Calu3 (cell line): ENCODE data around the gene FBXL12. TPM values are rescaled to one million over a fixed set of nuclear protein-coding genes. Genes with fewer than 3 reads are reported as not detected.

ENCODE experiments used
- BruUV-seq: library from RNA; stranded (reverse); fragments of 400-500 nt; replicated peaks from 2 replicates; lab custom pipeline; 2021; lab: Mats Ljungman, UMichigan
- CTCF ChIA-PET: fragments of 300-600 bp; sonication (Branson Sonifier 250); formaldehyde crosslinking; loops from one replicate; lab custom pipeline; 2022; ENCODE audit warnings: antibody characterized with exemption; lab: Charles Lee
- DNase-seq: peaks from one replicate; pipeline ENCODE4 v3.0.0; 2022
- H3K27ac Mint-ChIP-seq: one replicate; pipeline ENCODE4 v1.8.0; 2022; ENCODE audit warnings: mixed read lengths; ENCODE audit not compliant: unreplicated experiment
- H3K27me3 Mint-ChIP-seq: one replicate; pipeline ENCODE4 v1.8.0; 2022; ENCODE audit warnings: mixed read lengths; ENCODE audit not compliant: unreplicated experiment
- H3K36me3 Mint-ChIP-seq: one replicate; pipeline ENCODE4 v1.8.0; 2022; ENCODE audit warnings: mild to moderate bottlenecking, moderate library complexity, mixed read lengths; ENCODE audit not compliant: insufficient read depth, unreplicated experiment
- H3K4me1 Mint-ChIP-seq: one replicate; pipeline ENCODE4 v1.8.0; 2022; ENCODE audit warnings: mild to moderate bottlenecking, low read depth, mixed read lengths; ENCODE audit not compliant: unreplicated experiment
- H3K4me3 Mint-ChIP-seq: one replicate; pipeline ENCODE4 v1.8.0; 2022; ENCODE audit warnings: mild to moderate bottlenecking, low read depth, moderate library complexity, mixed read lengths; ENCODE audit not compliant: unreplicated experiment
- H3K9me3 Mint-ChIP-seq: one replicate; pipeline ENCODE4 v1.8.0; 2022; ENCODE audit warnings: low read depth, mixed read lengths; ENCODE audit not compliant: unreplicated experiment
- CTCF ChIP-seq: fragments of 200-600 bp; IDR thresholded peaks from one replicate; pipeline ENCODE4 v1.8.0; 2022; ENCODE audit warnings: antibody characterized with exemption; ENCODE audit not compliant: unreplicated experiment
- intact Hi-C: fragments of 100-400 bp; cut with micrococcal nuclease; formaldehyde crosslinking; loops from one replicate; pipeline ENCODE4 v1.10.0; 2022; ENCODE audit not compliant: unreplicated experiment
- total RNA-seq: library from RNA; stranded (reverse); gene quantifications from 2 replicates; pipeline ENCODE4 v1.2.3, GENCODE V29; 2022

The FBXL12 gene
- total RNA-seq, 1 experiment from 2014 or later: 20.7 TPM

- CTCF ChIA-PET: interaction anchor here (0.6 to 0.7 kb wide), 3 partner anchors 24 to 1299 kb away, joined by 3 to 8 read pairs (median 8); no protein-coding TSS in a partner anchor
- Mint-ChIP-seq H3K9me3 (no peaks in the 10 kb centered on the region), H3K4me3 (peak overlapping the region; percentile 80), H3K36me3 (peaks cover 31% of the 10 kb centered on the region), H3K27me3 (no peaks in the 10 kb centered on the region), H3K4me1 (no peaks in the 10 kb centered on the region), H3K27ac (peak overlapping the region; percentile 79)
- TF ChIP-seq CTCF: no peak
- DNase-seq: no peak
- intact Hi-C loops: no loop called here
- BruUV-seq: no TSS peak
Observed at GRCh38 chr19:9818175-9818733, 625 bp downstream of the FBXL12 start.

GRCh38 chr19:9811139-9811538, 7.7 kb downstream of the FBXL12 start:
- H3K27ac Mint-ChIP-seq: no peak overlapping the region
- peaks cover 15% of the 10 kb centered on the region for H3K36me3 Mint-ChIP-seq
- BruUV-seq: no TSS peak
- DNase-seq: no peak
- intact Hi-C loops: no loop called here
- H3K4me3 Mint-ChIP-seq: no peak overlapping the region
- no peaks in the 10 kb centered on the region for H3K27me3 Mint-ChIP-seq
- CTCF ChIA-PET: no interaction called here
- no peak for TF ChIP-seq CTCF
- no peaks in the 10 kb centered on the region for H3K4me1 Mint-ChIP-seq
- H3K9me3 Mint-ChIP-seq: no peaks in the 10 kb centered on the region

- Mint-ChIP-seq H3K9me3 (no peaks in the 10 kb centered on the region), H3K27ac (peak overlapping the region; percentile 56), H3K27me3 (no peaks in the 10 kb centered on the region), H3K4me1 (no peaks in the 10 kb centered on the region), H3K4me3 (no peak overlapping the region), H3K36me3 (peaks cover 14% of the 10 kb centered on the region)
- CTCF ChIA-PET: interaction anchor here (0.6 to 0.7 kb wide), 4 partner anchors 12 to 614 kb away, joined by 3 to 8 read pairs (median 4); no protein-coding TSS in a partner anchor
- no TSS peak for BruUV-seq
- TF ChIP-seq CTCF: no peak
- DNase-seq: no peak
- intact Hi-C loops: no loop called here
Observed at GRCh38 chr19:9808855-9809824, 9.7 kb downstream of the FBXL12 start.

- no peak for TF ChIP-seq CTCF
- H3K36me3 Mint-ChIP-seq: peaks cover 17% of the 10 kb centered on the region
- no peaks in the 10 kb centered on the region for H3K9me3 Mint-ChIP-seq
- no peak overlapping the region for H3K4me3 Mint-ChIP-seq
- no peaks in the 10 kb centered on the region for H3K4me1 Mint-ChIP-seq
- H3K27ac Mint-ChIP-seq: no peak overlapping the region
- no TSS peak for BruUV-seq
- intact Hi-C loops: no loop called here
- H3K27me3 Mint-ChIP-seq: no peaks in the 10 kb centered on the region
- CTCF ChIA-PET: interaction anchor here (0.6 kb wide), 1 partner anchor 1174 kb away, joined by 4 read pairs; no protein-coding TSS in a partner anchor
- no peak for DNase-seq
Observed at GRCh38 chr19:9806803-9807202, 12.1 kb downstream of the FBXL12 start.
